Nephron (organoid): ENCODE measurements around the gene TUBGCP4.

Experiments used
- H3K27ac Mint-ChIP-seq, 3 experiments: 2 replicates each; pipeline ENCODE4 v1.8.0; 2020; ENCODE audit warnings: mixed read lengths in 3 of 3, mild to moderate bottlenecking in 2 of 3, moderate library complexity in 1 of 3
- H3K27me3 Mint-ChIP-seq: 2 replicates; pipeline ENCODE4 v1.8.0; 2021; ENCODE audit warnings: low read depth, mild to moderate bottlenecking, moderate library complexity, mixed read lengths
- H3K36me3 Mint-ChIP-seq: 2 replicates; pipeline ENCODE4 v1.8.0; 2020; ENCODE audit warnings: low read depth, mixed read lengths
- H3K4me1 Mint-ChIP-seq: 2 replicates; pipeline ENCODE4 v1.8.0; 2020; ENCODE audit warnings: mixed read lengths
- H3K4me3 Mint-ChIP-seq, 3 experiments: 2 replicates each; pipeline ENCODE4 v1.8.0; 2020; ENCODE audit warnings: mild to moderate bottlenecking in 3 of 3, mixed read lengths in 3 of 3, moderate library complexity in 2 of 3
- H3K9me3 Mint-ChIP-seq: 2 replicates; pipeline ENCODE4 v1.8.0; 2020; ENCODE audit warnings: mixed read lengths
- TF ChIP-seq, protein P1 (sequence below), 3 experiments: fragments of 200-600 bp; sonication (generic); IDR thresholded peaks; one replicate each; pipeline ENCODE4 v1.5.0; 2021; ENCODE audit warnings: antibody characterized with exemption in 3 of 3; ENCODE audit not compliant: unreplicated experiment in 3 of 3

The TUBGCP4 gene

DNA sequence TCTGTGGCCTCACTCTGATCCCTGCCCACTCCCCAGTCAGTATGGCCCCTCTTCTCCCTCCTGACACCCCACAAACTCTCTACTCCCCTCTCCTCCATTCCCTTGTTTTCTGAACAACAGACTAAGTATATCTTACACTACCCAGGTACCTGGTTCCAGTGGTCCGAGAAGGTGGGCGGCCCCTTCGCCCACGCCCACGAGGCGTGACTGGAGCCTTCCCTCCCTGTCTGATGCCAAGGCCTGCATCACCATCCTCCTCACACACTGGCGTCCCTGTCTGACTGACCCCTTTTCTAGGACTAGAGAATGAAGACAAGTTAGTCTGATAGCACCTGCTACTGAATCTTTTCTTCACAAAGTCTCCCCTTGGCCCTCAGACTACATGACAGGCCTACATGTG is 50.0 kb downstream of the TUBGCP4 start:
- Mint-ChIP-seq H3K27me3 (no peaks in the 10 kb centered on the region), H3K36me3 (peaks cover 80% of the 10 kb centered on the region), H3K9me3 (no peaks in the 10 kb centered on the region), H3K4me3 (no peak overlapping the region), H3K27ac (no peak overlapping the region), H3K4me1 (no peaks in the 10 kb centered on the region)
- TF ChIP-seq, protein P1, sequence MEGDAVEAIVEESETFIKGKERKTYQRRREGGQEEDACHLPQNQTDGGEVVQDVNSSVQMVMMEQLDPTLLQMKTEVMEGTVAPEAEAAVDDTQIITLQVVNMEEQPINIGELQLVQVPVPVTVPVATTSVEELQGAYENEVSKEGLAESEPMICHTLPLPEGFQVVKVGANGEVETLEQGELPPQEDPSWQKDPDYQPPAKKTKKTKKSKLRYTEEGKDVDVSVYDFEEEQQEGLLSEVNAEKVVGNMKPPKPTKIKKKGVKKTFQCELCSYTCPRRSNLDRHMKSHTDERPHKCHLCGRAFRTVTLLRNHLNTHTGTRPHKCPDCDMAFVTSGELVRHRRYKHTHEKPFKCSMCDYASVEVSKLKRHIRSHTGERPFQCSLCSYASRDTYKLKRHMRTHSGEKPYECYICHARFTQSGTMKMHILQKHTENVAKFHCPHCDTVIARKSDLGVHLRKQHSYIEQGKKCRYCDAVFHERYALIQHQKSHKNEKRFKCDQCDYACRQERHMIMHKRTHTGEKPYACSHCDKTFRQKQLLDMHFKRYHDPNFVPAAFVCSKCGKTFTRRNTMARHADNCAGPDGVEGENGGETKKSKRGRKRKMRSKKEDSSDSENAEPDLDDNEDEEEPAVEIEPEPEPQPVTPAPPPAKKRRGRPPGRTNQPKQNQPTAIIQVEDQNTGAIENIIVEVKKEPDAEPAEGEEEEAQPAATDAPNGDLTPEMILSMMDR (IDR thresholded peaks at IDR 0.05; ENCODE audit: unreplicated experiment in 3 of 3): no peak

DNA sequence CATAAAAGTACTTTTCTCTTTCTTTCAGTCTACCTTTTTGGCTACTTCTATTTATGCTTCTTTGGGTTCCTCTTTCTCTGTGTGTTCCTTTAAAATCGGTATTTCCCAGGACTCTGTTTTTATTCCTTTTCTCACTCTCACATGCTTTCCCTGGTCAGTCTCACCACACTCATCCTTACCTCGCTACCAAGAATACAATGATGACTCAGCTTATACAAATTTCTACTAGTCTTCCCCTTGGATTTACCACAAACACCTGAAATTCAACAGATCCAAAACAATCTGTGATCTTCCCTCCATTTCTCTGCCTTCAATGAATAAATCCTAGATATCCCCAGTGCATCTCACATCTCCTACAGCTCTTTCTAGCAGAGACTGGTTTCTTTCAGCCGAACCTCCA is 52.9 kb downstream of the TUBGCP4 start:
- H3K36me3 Mint-ChIP-seq: peaks cover 79% of the 10 kb centered on the region
- TF ChIP-seq, protein P1 (IDR thresholded peaks at IDR 0.05; ENCODE audit: unreplicated experiment in 3 of 3): no peak
- no peak overlapping the region for H3K27ac Mint-ChIP-seq
- H3K4me1 Mint-ChIP-seq: no peaks in the 10 kb centered on the region
- no peaks in the 10 kb centered on the region for H3K9me3 Mint-ChIP-seq
- no peaks in the 10 kb centered on the region for H3K27me3 Mint-ChIP-seq
- no peak overlapping the region for H3K4me3 Mint-ChIP-seq

DNA sequence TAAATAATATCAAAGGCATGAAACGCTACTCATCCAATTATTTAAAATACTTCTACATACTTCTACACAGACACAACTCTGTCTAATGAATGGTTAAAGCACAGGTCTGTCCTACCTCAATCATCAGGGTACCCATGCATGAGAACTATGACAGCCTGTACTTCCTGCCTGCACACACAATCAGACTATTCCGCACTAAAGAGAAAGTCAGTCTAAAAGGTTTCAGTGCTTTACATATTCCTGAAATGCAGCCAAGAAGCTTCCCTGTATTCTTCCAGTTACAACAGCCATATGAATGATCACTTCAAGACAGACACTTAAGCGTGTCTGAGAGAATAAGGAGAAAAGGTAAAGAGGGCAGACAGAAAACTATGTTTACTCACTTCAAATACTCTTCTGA is 58.8 kb downstream of the TUBGCP4 start:
- Mint-ChIP-seq H3K27ac (no peak overlapping the region), H3K4me3 (no peak overlapping the region), H3K27me3 (no peaks in the 10 kb centered on the region), H3K9me3 (no peaks in the 10 kb centered on the region), H3K4me1 (no peaks in the 10 kb centered on the region), H3K36me3 (peaks cover 61% of the 10 kb centered on the region)
- TF ChIP-seq, protein P1 (IDR thresholded peaks at IDR 0.05; ENCODE audit: unreplicated experiment in 3 of 3): no peak

DNA sequence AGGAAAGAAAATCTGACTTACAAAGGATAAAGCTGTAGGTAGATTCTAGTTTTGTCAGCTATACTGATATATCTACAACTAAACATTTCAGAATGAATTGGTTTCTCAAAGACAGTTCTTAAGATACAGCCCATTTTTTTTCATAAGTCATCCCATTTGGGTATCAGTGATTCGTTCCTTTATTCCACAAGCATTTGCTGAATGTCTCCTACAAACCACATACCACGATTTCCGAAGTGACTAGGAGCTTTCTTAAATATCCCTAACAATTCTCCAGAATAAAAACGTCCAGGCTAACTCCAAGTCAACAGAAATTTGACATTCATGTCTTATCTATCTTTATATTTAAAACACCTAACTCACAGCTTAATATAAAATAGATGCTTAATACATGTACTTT is 62.3 kb downstream of the TUBGCP4 start:
- Mint-ChIP-seq H3K4me3 (no peak overlapping the region), H3K36me3 (peaks cover 57% of the 10 kb centered on the region), H3K27ac (no peak overlapping the region), H3K27me3 (no peaks in the 10 kb centered on the region), H3K4me1 (no peaks in the 10 kb centered on the region), H3K9me3 (no peaks in the 10 kb centered on the region)
- TF ChIP-seq, protein P1 (IDR thresholded peaks at IDR 0.05; ENCODE audit: unreplicated experiment in 3 of 3): no peak

DNA sequence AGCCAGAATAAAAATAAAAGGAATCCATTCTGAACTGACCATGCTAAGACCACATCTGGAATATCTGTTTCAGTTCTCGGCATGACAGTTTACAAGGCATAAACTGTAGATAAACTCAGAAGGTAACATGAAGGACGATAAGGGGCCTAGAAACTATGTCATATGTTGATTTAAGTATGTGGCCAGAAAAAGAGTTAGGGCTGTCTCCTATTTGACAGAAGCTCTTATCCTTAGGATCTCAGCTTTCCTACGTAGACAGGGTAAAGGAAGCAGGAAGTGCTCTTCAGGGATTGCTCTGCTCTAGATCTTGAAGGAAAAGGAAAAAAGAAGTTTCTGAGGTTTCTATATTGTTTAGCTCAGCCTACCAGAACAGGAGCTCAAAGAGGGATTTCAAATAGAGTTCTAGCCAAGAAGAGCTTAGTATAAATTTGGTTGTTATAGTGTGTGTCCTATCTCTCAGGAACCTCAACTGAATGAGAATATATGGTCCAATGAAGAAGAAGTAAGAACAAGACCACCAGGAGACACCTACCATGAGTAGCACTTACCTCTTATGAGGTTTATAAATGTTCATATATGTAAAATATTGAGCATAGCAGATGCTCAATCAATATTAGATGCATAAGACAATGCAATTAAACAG is 62.9 kb downstream of the TUBGCP4 start:
- no peak overlapping the region for H3K4me3 Mint-ChIP-seq
- H3K9me3 Mint-ChIP-seq: no peaks in the 10 kb centered on the region
- H3K27me3 Mint-ChIP-seq: no peaks in the 10 kb centered on the region
- H3K27ac Mint-ChIP-seq: no peak overlapping the region
- no peaks in the 10 kb centered on the region for H3K4me1 Mint-ChIP-seq
- TF ChIP-seq, protein P1 (IDR thresholded peaks at IDR 0.05; ENCODE audit: unreplicated experiment in 3 of 3): no peak
- peaks cover 61% of the 10 kb centered on the region for H3K36me3 Mint-ChIP-seq

DNA sequence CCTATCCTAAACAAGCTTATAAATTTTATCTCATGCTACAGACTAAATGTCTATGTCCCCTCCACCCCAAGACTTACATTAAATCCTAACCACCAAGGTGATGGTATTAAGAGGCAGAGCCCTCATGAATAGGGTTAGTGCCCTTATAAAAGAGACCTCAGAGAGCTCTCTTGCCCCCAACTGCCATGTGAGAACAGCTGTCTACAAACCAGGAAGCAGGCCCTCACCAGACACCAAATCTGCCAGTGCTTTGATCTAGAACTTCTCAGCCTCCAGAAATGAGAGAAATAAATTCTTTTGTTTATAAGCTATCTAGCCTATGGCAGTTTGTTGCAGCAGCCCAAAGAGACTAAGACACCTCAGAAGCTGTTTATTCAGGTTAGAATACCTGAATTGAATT is 63.5 kb downstream of the TUBGCP4 start:
- Mint-ChIP-seq H3K36me3 (peaks cover 68% of the 10 kb centered on the region), H3K27me3 (no peaks in the 10 kb centered on the region), H3K4me1 (no peaks in the 10 kb centered on the region), H3K9me3 (no peaks in the 10 kb centered on the region), H3K4me3 (no peak overlapping the region), H3K27ac (no peak overlapping the region)
- TF ChIP-seq, protein P1 (IDR thresholded peaks at IDR 0.05; ENCODE audit: unreplicated experiment in 3 of 3): no peak
